Left renal pelvis (tissue), 4 donors: ENCODE measurements around the gene DUSP6. TPM values are rescaled to one million over a fixed set of nuclear protein-coding genes. Genes with fewer than 3 reads are reported as not detected.

Source experiments
- DNase-seq, 4 donors: peaks; one replicate each; pipeline ENCODE4 v3.0.0-alpha.2; 2013; ENCODE audit warnings: low read depth in 4 of 4, low spot score in 3 of 4
- polyA plus RNA-seq, 4 donors: library from polyadenylated mRNA; unstranded; fragments of 120-200 nt; gene quantifications; one replicate each; pipeline ENCODE4 v1.2.1, GENCODE V29; 2013; ENCODE audit not compliant: insufficient read length in 4 of 4

The DUSP6 gene
- polyA plus RNA-seq, 4 donors = 62.1 to 83.2 (median 68.6) TPM

DNA sequence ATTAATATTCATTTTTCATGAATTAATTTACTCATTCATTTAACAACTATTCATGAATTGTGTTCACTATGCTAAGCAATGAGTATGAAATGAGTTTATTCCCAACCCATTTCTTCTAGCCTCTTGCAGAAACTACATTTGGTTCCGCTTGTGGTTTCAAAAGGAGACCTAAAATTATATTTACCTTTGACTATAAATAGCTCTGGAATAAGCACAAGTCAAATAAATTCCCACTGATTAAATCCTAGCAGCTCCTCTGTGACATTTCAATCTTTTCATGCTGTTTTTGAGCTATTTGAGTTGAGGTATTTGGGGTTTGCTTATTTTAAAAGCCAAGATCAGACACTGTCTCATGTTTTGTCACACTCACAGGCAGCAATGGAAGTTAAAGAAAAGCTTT lies 46.9 kb downstream of the DUSP6 start:
- DNase-seq = no peak

- DNase-seq = no peak
These were observed 52.4 kb downstream of the DUSP6 start for GRCh38 chr12:89299931-89300330.

GRCh38 chr12:89299417-89299816 lies 52.9 kb downstream of the DUSP6 start:
- DNase-seq = no peak

Other genes starting within 250 kb of the DUSP6 start
- gene GALNT4, start 172.3 kb upstream of the DUSP6 start, polyA plus RNA-seq = 10 to 100 TPM in 2 of 4 donors, 1 to 10 TPM in 2; 8.0 to 12.0 (median 9.3) TPM
- gene POC1B, start 173.5 kb upstream of the DUSP6 start, polyA plus RNA-seq = 10 to 100 TPM; 17.0 to 22.3 (median 20.8) TPM